GM12874 (cell line): ENCODE results near the gene TMEM217.

Source experiments
- TF ChIP-seq, protein P1 (sequence below): IDR thresholded peaks from 2 replicates; pipeline ENCODE4 v1.5.1; 2011; ENCODE audit warnings: low read depth, mild to moderate bottlenecking, control low read depth, low read length, moderate library complexity; ENCODE audit not compliant: insufficient read depth

The TMEM217 gene

DNA sequence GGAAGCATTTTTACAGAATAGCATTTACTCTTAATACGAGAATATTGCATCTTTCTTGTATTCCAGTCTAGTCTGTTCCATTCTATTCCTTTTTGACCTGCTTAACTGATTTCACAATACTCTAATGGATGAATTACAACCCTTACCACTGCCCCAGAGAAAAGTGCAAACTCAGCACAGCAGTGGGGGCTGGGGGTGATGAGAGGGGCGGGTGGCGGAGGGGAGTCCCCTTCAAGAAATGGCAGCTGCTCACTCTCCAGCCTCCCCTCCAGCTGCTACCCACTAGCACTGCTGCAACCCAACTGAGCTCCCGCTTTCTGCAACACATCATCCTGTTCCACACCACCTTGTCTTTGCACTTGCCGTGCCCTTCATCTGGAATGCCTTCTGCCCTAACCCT lies 57.9 kb downstream of the TMEM217 start:
- TF ChIP-seq, protein P1, sequence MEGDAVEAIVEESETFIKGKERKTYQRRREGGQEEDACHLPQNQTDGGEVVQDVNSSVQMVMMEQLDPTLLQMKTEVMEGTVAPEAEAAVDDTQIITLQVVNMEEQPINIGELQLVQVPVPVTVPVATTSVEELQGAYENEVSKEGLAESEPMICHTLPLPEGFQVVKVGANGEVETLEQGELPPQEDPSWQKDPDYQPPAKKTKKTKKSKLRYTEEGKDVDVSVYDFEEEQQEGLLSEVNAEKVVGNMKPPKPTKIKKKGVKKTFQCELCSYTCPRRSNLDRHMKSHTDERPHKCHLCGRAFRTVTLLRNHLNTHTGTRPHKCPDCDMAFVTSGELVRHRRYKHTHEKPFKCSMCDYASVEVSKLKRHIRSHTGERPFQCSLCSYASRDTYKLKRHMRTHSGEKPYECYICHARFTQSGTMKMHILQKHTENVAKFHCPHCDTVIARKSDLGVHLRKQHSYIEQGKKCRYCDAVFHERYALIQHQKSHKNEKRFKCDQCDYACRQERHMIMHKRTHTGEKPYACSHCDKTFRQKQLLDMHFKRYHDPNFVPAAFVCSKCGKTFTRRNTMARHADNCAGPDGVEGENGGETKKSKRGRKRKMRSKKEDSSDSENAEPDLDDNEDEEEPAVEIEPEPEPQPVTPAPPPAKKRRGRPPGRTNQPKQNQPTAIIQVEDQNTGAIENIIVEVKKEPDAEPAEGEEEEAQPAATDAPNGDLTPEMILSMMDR = no peak

DNA sequence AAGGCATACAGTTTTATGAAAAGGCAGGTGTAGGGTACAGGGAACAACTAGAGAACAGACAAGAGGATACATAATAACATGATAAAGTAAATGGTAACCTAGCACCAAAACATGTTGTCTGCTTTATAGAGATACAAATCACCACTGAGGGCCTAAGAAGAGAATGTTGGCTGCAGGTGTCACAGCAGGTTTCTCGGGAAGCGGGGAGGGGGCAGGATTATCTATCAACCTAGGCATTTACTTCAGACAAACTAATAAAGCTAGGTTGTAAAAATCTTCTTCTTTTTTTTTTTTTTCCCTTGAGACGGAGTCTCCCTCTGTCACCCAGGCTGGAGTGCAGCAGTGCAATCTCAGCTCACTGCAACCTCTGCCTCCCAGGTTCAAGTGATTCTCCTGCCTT lies 65.3 kb downstream of the TMEM217 start:
- TF ChIP-seq, protein P1 = no peak

DNA sequence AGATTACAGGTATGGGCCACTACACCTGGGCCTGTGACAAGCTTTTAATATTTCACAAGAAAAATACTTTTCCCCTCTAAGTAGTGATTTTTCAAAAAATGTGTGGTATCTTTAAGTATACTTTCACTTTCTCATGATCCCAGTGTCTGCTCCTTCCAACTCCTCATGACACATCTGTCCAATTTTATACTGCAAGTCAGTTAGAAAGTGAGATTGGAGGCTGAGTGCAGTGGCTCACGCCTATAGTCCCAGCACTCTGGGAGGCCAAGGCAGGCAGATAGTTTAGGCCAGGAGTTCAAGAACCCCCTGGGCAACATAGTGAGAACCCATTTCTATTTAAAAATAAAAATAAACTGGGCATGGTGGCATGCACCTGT lies 67.8 kb downstream of the TMEM217 start:
- TF ChIP-seq, protein P1 = no peak

DNA sequence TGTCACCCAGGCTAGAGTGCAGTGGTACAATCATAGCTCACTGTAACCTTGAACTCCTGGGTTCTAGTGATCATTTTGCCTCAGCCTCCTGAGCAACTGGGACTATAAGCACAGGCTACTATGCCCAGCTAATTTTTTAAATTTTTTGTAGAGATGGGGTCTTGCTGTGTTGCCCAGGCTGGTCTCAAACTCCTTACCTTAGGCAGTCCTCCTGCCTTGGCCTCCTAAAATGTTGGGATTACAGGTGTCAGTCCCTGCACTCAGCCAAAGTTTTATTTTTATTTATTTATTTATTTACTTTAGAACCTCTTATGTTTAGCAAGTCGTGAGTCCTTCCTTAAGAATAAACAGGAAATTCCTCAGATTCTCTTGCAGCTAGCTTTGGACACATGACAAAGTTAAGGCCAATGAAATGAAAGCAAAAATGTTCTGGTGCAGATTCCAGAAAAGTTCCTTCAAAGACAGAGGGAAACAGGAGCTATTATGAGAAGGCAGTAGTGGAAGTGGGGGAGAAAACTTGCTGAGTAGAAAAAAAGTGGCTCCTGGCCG lies 68.9 kb downstream of the TMEM217 start:
- TF ChIP-seq, protein P1 = no peak

DNA sequence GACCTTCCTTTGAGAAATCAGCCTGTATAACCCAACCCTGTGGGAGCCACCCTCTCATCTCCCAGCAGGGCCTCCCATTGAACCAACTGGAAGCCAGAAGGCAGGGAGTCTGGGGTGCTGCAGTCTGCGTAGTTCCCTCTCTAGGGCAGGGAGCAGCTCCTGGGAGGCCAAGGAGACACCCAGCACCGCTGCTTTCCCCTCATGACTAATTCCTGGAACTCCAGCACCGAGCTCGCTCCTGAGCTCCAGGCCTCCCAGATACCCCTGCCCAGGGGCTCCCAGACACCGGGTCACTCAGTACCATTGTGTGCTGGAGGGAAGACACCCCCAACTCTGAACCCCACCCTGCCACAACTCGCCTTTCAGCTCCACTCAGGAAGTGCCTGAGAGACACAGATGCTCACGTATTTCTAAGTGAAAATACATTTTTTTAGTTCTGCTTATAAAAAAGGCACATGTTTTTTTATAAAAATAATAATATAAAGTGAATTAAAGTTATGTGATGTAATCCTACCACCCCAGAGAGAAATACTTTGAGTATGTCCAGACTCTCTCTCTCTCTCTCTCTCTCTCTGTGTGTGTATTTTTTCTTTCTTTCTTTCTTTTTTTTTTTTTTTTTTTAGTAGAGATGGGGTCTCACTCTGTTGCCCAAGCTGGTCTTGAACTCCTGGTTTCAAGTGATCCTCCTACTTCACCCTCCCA lies 70.5 kb downstream of the TMEM217 start:
- TF ChIP-seq, protein P1 = no peak

DNA sequence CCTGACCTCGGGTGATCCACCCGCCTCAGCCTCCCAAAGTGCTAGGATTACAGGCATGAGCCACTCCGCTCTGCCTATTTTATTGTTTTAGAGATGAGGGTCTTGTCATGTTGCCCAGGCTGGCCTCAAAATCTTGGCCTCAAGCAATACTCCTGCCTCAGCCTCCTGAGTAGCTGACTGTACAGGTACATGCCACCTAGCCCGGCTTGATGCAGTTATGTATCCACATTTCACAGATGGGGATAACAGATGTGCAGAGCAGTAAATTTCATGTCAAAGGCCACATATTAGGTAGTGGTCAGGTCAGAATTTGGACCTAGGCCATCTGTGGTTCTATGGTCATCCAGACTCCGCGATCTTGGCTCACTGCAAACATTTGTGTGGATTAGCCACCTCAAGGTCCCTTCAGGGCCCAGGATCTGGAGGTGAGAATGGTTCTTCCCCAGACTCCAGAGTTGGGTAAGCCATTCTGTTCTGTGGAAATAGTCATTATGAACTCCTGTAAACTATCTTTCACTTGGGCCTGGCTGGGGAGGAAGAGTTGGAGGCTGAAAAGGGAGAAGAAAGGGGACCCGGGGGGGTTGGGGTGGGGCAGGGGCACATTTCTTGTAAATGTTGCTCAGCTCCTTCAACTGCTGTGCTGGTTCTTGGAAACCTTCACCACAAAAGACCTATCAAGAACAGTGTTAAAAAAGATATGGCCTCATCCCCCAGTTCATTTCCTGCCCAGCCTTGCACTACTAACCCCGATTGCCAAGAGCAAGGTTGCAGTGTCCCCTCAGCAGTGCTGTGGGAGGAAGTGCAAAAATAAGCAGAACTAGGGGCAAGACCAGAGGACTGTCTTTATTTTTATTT lies 75.0 kb downstream of the TMEM217 start:
- TF ChIP-seq, protein P1 = no peak

DNA sequence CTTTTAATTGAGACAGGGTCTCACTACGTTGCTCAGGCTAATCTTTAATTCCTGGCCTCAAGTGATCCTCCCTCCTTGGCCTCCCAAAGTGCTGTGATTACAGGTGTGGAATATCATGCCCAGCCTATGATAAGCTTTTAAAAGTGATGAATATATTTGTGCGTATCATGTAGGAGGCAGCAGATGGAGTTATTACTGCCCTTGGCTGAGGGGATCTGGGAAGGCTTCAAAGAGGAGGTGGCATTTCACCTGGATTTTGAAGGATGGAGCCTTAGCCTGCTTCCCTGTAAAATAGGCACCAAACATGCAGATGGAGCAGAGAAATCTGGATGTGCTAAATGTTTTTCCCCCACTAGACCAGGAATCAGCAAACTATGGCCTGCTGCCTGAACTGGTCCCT lies 77.9 kb downstream of the TMEM217 start:
- TF ChIP-seq, protein P1 = no peak
